Germinal center (tissue), 1 donor: Measurements from ENCODE around the gene MAP3K15.
"Not testable (repeated sequence)": the region's sequence is repeated elsewhere in the genome, so short reads cannot be mapped to it uniquely, and the experiment has no call there.

Source experiments
- DNase-seq: peaks from one replicate; pipeline ENCODE4 v3.0.0; 2012; ENCODE audit warnings: mixed read lengths, low spot score

MAP3K15 gene

DNA sequence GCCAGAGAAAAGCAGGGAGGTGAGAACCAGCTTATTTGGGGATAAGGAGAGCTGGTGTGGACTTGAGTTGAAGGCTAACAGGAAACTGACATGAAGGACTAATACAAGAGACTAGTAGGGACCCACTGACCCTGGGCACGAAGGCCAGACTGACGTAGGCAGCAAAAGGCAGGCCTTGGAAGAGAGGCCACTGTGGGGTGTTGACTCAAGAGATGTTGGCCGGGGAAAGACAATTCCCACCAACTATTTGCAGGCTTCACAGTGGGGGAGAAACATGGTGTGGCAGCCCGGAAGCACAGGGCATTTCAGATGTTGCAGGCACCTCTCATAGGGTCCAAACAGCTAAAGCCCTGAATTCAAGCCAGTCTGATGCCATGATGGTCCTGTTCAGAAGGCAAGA lies 24.4 kb upstream of the MAP3K15 start:
- no peak for DNase-seq

DNA sequence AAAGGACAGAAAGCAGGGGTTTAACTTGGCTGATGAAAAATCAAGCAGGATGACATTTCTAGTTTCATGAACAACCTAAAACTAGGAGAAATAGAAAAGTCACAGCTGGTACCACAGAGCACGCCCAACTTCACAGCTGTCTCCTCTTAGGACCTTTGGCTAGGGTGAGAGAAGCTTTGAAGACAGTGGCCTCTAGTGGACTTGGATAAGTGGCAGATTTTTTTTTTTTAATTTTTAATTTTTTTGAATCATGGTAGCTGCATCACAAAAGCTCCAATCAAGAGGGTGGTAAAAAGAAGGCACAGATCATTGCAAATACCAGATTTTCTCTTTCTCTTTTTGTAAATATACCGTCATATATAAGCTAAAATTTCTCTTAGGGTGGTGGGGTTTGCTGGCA lies 20.2 kb upstream of the MAP3K15 start:
- no peak for DNase-seq

DNA sequence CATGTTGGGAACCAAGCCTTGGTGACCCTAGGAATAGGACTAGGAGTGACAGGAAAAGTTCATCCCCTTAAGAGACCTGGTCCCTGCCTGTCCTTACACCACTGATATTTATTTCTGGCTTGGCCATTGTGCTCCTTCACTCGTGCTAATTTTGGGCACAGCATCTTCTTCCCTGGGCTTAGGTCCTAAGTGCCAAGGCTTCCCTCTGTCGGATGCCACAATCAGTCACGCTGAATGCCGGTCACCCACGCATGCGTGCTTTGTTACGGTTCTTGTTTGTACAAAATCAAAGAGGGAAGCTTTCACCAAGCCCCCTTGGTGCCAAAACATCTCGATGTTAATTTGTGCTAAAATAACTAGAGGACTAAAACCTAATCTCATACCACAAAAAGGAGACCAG lies 17.4 kb upstream of the MAP3K15 start:
- no peak for DNase-seq

DNA sequence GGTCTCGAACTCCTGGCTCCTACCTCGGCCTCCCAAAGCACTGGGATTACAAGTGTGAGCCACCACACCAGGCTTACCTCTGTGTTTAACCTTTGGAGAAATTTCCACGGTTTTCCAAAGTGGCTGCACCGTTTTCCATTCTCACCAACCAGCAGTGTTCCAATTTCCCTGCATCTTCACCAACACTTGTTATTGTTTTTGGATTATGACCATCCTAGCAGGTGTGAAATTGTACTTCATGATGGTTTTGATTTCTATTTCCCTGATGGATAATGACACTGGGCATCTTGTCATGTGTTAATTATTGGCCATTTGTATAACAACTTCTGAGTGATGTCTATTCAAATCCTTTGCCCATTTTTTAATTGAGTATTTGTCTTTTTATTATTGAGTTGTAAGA lies 2.7 kb upstream of the MAP3K15 start:
- no peak for DNase-seq

DNA sequence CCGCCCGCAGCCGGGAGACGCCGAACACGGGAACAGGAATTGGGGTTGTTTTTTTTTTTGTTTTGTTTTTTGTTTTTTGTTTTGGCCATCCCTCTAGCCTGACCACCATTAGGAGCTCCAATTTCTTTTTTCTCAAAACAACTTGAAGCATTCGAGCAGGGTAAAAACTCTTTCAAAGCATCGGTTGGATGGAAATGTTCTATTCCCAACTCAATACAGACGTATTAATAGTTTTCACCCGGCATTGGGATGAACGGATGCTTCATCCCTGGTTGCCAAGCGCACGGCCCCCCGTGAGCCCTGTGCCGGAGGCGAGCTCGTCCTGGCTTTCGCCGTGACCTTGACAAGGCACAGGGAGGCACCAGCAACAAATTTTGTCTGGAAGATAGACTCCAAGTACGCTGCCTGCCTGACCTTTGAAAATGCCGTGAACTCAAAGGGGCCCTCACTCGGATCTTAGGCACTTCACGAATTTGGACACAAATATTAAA lies 352 bp upstream of the MAP3K15 start:
- DNase-seq, result no peak

DNA sequence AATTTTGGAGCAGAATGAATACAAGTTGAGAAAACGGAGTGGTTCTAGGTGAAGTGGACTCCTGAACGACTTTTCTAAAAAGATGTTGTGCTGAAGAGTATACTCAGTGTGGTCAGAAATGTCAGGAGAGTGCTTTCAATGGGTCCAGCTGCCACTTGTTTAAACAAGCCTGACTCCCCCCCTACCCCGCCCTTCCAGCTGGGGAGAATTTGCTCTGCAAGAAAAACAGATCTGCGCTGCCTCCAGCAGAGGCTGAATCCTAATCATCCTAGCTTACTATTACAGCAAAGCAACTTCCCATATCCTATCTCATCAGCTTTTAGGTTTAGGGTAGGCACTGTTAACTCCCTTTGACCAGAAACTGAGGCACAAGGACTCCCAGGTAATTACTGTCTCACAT lies 1.9 kb downstream of the MAP3K15 start:
- no peak for DNase-seq

DNA sequence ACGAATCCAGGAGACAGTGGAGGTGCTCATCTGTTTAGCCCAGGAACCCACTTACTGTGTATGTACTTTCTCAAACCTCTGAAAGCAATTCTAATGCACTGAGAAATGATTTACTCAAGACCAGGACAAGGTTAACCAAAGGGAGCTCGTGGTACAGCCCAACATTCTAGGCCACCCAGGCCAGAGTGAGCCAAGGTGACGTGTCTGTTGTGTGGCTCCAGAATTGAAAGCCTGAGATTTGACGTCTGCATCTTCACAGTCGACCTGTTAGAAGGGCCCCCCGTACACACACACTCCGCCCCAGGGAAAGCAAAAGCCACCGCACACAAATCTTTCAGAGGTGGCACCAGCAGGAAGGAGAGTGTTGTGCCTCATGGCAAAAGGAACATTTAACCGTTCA lies 2.3 kb downstream of the MAP3K15 start:
- no peak for DNase-seq

DNA sequence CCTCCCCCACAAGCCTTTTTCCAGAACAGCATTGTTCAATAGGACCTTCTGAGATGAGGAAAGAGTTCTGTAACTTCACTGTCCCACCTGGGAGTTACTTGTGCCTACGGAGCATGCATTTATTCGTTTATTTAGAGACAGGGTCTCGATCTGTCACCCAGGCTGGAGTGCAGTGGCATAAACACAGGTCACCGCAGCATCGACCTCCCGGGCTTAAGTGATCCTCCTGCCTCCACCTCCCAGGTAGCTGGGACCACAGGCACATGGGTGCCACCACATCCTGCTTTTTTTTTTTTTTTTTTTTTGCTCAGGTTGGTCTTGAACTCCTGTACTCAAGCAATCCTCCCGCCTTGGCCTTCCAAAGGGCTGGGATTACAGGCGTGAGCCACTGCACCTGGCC lies 2.9 kb downstream of the MAP3K15 start:
- DNase-seq, result no peak

DNA sequence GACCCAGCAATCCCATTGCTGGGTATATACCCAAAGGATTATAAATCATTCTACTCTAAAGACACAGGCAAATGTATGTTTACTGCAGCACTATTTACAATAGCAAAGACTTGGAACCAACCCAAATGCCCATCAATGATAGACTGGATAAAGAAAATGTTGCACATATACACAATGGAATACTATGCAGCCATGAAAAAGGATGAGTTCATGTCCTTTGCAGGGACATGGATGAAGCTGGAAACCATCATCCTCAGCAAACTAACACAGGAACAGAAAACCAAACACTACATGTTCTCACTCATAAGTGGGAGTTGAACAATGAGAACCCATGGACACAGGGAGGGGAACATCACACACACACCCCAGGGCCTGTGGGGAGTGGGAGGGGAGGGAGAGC lies 3.5 kb downstream of the MAP3K15 start:
- DNase-seq, result not testable (repeated sequence)

DNA sequence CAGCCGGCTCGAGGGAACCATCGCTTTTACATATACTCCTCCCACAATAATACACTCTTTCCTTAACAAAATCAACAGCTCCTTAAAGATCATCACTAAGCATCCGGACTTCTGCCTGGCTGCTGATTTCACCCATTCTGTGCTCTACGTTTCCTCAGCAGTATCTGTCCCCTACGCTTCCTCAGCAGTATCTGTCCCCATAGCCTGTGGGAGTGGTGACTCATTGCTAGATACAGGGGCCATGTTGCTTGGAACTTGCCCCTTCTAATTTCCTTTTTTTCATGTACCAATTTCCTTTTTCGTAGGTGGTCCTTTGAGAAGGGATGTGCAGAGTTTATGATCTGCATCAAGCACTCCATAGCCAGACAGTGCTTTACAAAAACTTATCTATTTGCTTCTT lies 18.6 kb downstream of the MAP3K15 start:
- no peak for DNase-seq

DNA sequence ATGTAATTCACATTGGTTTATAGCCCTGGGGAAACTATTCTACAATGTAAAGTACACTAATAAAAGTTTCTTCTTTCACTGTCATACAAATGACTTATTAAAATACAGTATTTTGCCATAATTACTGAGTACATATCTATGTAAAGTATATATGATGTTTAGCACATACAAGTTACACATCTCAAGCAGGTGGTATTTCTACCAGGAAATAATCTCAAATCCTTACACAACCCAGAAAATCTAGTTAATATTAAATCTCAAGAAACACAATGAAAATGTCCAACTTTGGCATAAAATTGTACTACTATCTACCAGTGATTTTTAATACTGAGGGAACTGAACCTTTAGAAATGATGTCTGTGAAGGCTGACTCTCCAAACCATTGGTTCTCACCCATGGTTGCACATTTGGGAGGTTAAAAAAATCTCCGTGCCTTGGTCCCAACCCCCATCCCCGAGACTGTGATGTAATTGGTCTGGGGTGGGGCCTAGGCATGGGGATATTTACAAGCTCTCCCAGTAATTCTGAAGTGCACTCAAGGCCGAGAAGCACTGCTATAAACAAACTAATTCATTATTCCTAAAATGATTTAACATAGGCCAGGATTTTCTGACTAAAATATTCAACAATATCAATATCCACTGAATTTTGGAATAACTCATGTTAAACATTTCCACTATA lies 27.6 kb downstream of the MAP3K15 start:
- no peak for DNase-seq

DNA sequence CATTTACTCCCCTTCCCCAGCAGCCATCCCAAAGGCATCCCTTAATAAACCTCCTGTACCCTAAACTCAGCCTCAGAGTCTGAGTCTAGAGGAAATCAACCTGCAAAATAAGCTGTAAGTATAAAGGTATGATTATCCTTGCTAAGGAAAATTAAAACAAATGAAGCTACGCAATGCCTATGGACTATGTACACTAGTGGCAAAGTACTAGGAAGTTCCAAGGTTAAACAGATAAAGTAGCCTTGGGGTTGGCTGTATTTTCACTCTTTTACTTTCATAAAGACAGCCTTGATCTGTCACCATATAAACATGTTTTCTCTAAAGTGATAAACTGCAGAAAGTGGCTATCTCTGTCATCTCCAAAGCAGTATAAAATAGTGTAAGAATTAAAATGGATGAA lies 35.9 kb downstream of the MAP3K15 start:
- no peak for DNase-seq

DNA sequence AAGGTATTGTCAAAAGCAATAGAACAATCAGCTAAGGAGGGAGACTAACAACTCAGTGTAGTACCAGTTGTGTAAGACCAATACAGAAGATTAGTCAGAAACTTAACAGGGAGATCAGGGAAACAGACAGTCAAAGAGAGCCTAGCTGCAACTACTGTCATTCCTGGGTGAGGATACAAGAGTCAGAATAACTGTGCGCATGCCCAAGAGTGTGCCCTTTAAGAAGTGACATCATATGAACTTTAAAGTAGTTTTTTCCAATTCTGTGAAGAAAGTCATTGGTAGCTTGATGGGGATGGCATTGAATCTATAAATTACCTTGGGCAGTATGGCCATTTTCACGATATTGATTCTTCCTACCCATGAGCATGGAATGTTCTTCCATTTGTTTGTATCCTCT lies 46.9 kb downstream of the MAP3K15 start:
- DNase-seq, result not testable (repeated sequence)

DNA sequence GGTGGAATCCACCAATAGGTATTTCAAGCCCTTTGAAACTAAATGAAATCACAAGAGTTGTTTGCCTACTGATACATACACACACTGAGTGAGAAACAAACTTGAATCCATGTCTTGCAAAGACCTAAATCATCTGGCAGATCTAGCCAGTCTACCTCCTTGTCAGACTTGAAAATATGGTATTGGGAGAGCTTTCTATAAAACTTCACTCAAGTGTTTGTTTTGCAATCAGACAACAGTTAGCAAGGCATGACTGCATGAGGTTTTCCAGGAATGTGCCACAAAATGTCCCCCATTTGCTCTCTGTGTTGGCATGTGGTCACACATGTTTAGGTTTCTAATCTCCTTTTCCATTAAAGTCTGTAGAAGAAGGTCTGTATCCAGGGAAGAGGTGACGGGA lies 52.4 kb downstream of the MAP3K15 start:
- DNase-seq, result no peak

DNA sequence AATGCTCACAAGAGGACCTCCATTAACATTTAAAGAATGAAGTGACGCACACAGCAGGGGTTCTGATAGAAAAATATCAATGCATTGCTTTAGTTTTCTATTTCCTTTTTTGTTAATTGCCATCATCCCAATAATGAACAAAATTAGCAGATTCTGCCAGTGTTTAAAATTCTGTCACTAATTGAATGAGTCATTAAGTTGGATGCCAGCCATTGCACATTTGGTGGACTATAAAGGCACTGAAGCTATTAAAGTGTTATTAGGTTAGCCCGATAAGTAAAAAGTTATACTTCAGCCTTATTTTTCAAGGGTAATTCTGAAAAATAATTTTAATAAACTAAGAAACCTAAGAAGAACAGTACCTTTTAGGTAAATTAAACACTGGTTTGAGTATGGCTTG lies 53.1 kb downstream of the MAP3K15 start:
- DNase-seq, result no peak

DNA sequence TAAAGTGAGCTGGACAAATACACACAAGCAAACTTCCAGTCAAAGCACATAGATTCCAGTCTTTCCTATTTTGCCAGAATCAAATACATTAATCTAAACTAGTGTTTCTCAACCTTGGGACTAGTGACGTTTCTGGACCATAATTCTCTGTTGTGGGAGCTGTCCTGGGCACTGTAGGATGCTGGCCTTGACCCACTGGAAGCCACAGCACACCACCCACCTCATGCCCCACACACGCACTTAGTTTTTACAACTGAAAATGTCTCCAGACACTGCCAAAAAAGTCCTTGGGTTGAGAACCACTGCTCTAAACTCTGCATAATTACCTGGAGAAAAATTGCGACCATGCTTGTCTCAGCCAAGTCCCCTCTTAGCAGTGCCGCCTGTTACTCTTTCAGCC lies 57.6 kb downstream of the MAP3K15 start:
- no peak for DNase-seq

DNA sequence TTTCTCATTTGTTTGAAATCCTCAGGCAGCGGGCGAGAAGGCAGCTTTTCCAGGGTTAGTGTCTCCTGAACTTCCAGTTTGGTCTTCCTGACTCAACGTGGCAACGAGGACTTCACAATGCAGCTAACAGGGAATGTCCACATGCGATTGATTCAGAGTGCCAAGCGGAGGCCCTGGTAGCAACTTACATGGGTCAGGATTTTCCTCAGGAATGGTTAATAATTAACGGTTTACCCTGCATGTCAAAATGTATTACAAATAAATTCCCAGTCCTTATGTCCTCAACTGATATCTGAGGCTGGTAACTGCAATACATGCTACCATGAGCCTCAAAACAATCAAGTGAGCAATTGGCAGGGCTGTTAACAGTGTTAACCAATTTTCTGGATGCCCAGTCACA lies 67.2 kb downstream of the MAP3K15 start:
- DNase-seq, result no peak

DNA sequence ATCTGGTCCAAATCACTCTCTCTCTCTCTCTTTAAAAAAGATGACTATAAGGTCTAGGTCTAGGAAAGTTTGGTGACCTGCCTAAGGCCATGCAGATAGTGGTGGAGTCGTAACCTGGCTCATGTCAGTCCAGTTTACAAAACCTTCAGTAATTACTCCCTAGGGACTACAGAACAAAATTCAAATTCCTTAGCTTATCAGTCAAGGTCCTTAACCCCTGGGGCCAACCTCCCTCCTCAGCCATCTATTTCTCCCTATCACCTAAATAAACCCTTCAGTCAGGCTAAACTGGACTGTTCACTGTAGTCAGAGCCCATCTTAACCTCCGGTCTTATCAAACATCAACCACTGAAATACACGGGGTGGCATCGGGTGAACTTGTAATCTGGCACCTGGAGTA lies 68.9 kb downstream of the MAP3K15 start:
- no peak for DNase-seq

DNA sequence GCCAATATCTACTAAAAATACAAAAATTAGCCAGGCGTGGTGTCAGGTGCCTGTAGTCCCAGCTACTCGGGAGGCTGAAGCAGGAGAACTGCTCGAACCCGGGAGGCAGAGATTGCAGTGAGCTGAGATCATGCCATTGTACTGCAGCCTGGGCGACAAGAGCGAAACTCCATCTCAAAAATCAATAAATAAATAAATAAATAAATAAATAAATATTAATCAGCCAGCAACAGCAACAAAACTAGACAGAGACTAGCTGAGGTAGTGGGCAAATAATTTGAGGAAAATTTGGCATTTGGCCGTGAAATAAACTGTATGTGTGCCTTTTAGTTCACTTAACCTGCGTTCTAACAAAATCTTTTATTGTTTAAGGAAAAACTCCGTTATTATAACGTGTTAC lies 69.5 kb downstream of the MAP3K15 start:
- not testable (repeated sequence) for DNase-seq

DNA sequence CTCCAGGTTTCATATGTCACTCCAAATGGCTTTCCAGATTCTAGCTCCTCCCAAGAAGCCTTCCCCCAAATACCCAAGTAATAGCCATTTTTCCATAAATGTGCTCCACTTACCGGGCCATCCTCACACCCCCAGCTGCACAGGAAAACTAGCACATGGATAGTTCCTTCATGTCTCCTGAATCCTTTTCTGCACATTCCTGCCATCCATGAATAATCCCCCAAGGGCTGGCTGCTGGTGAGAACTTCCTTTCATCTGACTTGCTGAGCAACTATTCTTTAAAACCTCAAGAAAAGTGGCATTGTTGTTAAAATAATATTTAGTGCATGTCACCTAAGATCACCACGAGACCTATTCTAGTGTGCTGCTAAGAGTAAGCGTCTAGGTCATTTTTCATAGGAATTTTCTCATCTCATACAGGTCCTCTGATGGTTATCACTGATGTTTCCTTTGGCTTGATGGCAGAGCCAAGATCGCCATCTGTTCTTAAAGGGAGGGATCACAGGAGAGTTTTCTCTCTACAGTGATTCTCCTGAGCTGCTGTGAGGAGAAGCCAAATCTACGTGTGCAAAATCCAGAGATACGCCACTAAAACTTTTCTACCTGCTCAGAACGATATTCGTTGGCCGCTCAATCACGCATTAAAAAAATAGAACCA lies 71.3 kb downstream of the MAP3K15 start:
- no peak for DNase-seq

DNA sequence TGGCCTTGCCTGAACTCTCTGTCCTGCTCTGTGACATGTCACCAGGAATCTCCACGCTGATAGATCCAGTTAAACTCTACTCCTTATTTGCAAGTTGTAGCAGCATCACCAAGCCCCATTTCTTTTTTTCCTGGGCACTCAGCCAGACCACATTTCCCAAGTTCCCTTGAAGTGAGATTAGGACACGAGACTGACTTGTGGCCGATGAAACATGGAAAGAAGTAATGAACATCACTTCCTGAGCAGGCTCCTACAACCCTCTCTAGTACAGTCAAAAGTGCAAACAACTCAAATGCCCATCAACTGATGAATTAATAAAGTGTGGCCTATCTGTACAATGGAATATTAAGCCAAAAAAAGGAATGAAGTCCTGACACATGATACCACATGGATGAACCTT lies 74.6 kb downstream of the MAP3K15 start:
- no peak for DNase-seq

DNA sequence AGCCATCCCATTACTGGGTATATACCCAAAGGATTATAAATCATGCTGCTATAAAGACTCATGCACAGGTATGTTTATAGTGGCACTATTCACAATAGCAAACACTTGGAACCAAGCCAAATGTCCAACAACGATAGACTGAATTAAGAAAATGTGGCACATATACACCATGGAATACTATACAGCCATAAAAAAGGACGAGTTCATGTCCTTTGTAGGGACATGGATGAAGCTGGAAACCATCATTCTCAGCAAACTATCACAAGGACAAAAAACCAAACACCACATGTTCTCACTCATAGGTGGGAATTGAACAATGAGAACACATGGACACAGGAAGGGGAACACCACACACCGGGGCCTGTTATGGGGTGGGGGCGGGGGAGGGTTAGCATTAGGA lies 92.6 kb downstream of the MAP3K15 start:
- DNase-seq, result not testable (repeated sequence)

DNA sequence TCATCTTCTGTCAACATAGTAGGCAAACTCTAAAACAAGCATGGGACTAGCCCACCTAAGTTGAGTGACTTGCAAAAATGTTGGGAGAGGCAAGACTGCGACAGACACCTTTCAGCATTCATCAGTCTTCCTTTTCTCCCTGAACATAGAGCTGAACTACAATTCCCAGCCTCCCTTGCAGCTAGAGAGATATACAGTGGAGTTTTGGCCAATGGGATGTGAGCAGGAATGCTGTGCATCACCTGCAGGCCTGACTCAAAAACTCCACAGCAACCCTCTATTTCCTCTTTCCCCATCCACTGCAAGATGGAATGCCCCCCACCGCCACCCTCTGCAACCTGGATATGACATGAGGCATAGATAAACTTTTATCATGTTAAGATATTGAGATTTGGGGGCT lies 105.0 kb downstream of the MAP3K15 start:
- DNase-seq, result no peak

DNA sequence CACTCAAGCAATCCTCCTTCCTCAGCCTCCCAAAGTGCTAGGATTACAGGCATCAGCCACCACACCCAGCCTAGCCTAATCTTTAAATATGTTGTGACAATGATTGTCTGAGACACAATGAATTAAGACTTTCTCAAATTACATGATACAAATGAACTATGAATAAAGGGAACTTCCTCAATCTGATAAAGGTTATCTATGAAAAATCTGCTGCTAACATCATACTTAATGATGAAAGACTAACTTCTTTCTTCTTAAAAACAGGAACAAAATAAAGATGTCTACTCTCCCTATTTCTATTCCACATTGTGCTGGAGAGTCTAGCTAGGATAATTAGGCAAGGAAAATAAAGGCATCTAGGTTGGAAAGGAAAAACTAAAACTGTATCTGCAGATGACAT lies 111.6 kb downstream of the MAP3K15 start:
- no peak for DNase-seq
